HG02840 (cell line): ENCODE measurements around the gene AMACR.
"Not testable (repeated sequence)": the region's sequence is repeated elsewhere in the genome, so short reads cannot be mapped to it uniquely, and the experiment has no call there.

ENCODE experiments used
- ATAC-seq: cut with Tn5 transposase; IDR thresholded peaks from one replicate; pipeline ENCODE4 v1.9.1; 2021; ENCODE audit warnings: mild to moderate bottlenecking, moderate library complexity, moderate number of reproducible peaks; ENCODE audit not compliant: unreplicated experiment, low FRiP score

AMACR gene

DNA sequence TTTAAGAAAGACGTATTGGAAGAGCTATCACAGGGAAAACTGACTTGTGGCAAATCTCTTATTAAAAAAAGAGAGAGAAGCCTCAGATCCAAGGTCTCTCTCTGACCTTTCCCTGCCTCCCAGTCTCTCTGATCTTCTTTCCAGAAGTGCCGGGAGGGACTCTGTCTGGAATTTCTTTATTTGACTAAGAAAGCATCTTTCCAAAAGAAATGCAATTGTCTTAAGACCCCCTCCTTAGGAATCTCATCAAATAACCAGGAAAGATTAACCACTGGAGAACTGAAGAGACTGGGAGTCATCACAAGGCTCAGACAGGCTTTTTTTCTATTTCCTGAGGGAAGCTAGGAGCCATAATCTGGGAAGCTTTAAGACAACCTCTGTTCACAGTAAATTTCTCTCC is 30.5 kb upstream of the AMACR start:
- ATAC-seq, result no peak

GRCh38 chr5:34037726-34038125 is 29.9 kb upstream of the AMACR start:
- ATAC-seq, result no peak

- ATAC-seq, result no peak
Observed at GRCh38 chr5:34035756-34036155, 27.9 kb upstream of the AMACR start.

GRCh38 chr5:34034534-34035327 is 26.9 kb upstream of the AMACR start:
- no peak for ATAC-seq

DNA sequence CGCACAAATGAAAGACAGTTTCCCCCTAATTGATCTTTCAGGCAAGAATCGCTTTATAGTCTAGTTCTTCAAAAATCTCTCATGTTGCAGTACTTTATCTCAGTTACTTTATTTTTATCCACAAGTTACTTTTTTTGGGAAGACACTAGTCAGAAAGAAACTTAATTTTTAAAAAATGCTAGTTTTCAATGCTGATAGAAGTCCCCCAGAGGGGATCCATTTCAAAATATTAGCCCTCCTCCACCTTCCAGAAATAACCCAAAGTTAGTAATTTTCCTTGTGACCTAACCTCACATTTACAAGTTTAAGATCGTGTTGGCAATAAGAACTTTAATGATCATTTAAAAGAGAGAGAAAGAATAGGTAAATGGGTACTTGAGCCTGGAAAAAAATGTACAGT is 24.1 kb upstream of the AMACR start:
- no peak for ATAC-seq

DNA sequence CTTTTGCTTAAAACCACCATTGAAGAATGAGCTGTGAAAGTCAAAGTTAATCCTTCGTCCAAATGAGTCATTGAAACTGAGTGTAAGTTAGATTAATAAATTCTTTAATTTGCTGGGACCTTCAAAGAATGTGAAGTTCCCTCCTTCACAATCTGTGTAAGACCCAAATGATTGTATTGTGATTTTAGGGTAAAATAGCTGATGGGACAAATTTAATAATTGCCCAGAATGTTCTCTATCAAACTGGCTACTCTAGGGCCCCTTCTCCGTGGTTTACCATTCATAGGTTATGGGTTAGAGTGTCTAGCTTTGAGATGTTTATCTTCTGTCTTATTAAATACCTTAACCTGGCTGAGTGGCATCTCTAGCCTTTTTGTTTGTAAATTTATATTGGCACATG is 23.3 kb upstream of the AMACR start:
- ATAC-seq, result no peak

- ATAC-seq, result not testable (repeated sequence)
Observed at GRCh38 chr5:34030585-34030984, 22.7 kb upstream of the AMACR start.

GRCh38 chr5:34030048-34030447 is 22.2 kb upstream of the AMACR start:
- ATAC-seq, result no peak

DNA sequence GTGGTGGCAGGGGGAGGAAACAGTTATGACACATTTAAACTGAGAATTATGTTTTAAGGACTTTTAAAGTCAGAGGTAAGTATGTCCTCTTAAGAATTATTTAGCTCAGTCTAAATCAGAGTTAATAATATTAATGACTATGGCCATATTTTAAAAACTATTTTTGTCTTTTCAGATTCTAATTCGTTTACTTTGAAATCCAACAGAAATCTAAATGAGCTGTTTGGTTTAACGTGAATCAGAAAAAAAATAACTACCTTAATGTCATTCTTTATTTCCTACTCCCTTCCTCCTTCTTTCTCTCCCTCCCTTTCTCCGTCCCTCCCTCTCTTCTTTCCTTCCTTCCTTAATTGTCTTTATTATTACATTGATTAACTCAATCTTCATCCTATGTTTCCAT is 20.5 kb upstream of the AMACR start:
- no peak for ATAC-seq

DNA sequence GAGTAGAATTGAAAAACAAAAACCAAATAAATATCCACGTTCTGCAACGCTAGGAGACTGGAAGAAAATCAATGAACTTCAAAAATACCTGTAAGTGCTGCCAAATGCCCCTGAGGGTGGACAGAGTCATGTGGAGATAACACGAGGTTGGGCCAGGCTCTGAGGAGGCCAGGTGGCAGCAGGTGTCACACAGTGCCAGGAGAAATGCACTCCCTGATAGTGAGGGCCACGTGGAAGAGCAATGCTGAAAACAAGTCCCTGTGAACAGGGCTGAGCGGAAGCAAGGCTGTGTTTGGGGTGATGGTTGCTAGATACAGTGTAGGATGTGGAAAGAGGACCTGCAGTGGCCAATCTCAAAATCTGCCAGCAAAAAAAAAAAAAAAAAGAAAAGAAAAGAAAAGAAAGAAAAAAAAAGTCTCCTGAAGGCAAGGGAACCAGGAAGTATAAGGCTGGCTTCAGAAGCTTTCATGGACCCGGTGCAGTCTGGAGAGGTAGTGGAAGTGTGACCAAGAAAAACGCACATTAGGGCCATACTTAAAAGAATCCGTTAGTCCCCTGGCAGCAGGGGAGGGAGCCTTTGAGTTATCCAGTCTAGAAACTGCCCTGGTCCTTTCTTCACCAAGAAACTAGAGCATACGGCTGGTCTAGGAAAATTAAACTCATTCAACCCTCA is 18.4 kb upstream of the AMACR start:
- no peak for ATAC-seq

- peak; percentile 86 for ATAC-seq
Observed at GRCh38 chr5:34022121-34022705, 14.4 kb upstream of the AMACR start.

DNA sequence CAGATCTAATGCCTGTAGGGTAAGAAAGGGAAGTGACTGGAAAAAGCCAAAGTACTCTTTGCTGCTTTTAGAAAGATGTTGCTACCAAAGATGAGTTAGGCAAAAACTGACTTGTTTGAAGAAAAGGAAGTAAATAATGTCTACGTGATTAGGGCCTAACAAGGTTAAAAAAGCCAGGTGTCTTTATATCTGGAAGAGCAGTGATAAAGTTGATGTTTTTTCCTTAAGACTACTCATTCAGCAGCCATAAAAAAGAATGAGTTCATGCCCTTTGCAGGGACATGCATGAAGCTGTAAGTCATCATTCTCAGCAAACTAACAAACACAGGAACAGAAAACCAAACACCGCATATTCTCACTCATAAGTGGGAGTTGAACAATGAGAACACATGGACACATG is 13.5 kb upstream of the AMACR start:
- no peak for ATAC-seq

- no peak for ATAC-seq
Observed at GRCh38 chr5:34020726-34021125, 12.9 kb upstream of the AMACR start.

DNA sequence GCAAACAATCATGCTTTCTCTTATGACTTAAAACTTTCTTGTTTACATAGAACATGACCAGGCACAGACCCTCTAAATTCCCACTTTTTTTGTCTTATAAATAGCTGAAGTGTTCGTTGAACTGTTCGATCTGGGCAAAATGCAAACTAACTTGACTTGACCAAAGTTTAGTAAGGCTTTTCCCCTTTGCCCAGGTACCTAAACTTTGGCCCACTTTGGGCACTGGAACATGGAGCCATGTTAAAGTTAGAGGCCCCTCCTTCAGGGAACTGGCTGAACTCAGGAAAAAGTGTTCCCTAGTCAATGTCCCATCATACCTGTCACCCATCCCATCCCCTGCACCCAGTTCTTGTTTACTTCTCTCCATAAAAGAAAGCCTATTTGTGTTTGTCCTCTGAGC is 9.4 kb upstream of the AMACR start:
- no peak for ATAC-seq

GRCh38 chr5:34016750-34017149 is 8.9 kb upstream of the AMACR start:
- no peak for ATAC-seq

DNA sequence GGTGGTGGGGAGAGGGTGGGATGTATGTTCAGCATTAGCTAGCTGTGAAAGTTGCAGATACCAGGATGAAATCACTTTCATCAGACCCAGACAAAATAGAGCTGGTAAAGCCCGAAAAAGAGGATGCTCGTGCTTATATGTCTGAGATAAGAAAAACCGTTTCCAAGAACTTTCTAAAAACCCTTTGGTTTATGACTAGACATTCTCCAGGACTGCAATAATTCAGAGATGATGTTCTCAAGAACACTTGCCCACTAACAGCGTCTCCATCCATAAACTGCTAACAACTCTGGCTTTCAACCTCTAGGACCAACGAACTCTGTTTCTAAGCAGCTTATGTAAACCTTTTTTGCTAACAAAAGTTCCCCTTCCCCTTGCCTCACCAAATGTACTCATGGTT is 8.4 kb upstream of the AMACR start:
- ATAC-seq, result no peak

- ATAC-seq, result no peak
Observed at GRCh38 chr5:34015120-34015822, 7.4 kb upstream of the AMACR start.

GRCh38 chr5:34014626-34015025 is 6.8 kb upstream of the AMACR start:
- ATAC-seq, result no peak

GRCh38 chr5:34013547-34013946 is 5.7 kb upstream of the AMACR start:
- ATAC-seq, result no peak

DNA sequence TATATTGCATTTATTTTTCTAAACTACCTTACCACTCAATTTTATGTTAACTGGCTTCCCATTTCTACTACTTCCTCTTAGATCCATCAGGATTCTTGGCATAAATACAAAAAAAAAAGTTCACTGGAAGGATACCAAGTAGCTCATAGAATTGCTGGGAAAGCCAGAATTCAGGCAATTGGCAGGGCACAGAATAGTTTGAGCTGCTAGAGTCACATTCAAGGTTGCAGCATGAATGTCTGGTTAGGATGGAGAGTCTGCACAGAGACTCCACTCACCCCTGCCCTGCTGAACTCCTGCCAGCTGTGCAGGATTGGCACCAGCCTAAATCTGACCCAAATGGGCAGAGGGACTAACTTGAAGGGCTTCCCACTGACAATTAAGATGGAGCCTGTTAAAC is 4.9 kb upstream of the AMACR start:
- no peak for ATAC-seq

DNA sequence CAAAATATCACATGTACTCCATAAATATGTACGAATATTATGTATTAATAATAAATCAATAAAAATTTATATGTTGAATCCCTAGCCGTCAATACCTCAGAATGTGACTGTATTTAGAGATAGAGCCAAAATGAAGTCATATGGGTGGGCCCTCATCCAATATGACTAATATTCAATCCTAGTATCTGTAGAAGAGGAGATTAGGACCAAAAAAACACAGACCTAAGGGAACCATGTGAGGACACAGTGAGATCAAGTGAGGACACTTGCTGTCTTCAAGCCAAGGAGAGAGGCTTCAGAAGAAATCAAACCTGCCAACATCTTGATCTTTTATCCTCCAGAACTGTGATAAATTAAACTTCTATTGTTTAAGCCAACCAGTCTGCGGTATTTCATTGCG is 3.7 kb upstream of the AMACR start:
- no peak for ATAC-seq
